Bone marrow (tissue), 2 donors: ENCODE results near the gene TMEM183A.
"Not testable (repeated sequence)": the region's sequence is repeated elsewhere in the genome, so short reads cannot be mapped to it uniquely, and the experiment has no call there.

ENCODE experiments used
- DNase-seq, 2 donors: peaks; one replicate each; lab custom pipeline; 2025; lab: John Stamatoyannopoulos, UW

TMEM183A gene

DNA sequence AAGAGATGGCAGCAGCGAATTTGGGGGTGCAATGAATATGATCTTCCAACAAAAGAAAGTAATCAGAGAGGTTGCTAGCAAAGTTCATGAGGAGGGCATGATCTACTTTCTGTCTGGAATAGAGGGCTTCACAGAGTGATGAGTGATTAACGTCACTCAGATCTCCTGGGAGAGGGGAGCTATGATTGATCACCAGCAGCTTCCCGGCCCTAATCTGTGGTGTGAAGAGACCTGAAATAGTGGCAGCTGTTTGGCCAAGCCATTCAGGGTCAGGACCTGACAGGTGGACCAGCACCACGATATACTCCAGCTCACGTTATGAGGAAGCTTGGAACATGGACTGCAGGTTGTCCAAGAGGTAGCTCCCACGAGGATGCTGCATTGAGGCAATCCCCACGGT is 19.9 kb upstream of the TMEM183A start:
- DNase-seq = no peak

- no peak for DNase-seq
Observed at GRCh38 chr1:202987922-202988583, 19.1 kb upstream of the TMEM183A start.

DNA sequence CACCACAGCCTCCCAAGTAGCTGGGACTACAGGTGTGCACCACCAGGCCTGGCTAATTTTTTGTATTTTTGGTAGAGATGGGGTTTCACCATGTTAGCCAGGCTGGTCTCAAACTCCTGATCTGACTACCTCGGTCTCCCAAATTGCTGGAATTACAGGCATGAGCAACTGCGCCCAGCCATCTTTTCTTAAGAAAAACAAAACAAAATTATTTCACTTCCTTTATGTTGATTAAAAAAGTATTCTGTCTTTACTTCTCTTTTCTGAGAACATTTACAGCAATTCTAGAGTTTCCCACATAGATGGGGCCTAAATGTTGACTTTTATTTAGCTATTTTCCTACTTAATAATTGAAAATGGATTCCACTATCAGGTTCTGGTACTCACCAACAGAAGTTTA is 17.3 kb upstream of the TMEM183A start:
- DNase-seq = no peak

- no peak for DNase-seq
Observed at GRCh38 chr1:202991112-202991511, 16.1 kb upstream of the TMEM183A start.

DNA sequence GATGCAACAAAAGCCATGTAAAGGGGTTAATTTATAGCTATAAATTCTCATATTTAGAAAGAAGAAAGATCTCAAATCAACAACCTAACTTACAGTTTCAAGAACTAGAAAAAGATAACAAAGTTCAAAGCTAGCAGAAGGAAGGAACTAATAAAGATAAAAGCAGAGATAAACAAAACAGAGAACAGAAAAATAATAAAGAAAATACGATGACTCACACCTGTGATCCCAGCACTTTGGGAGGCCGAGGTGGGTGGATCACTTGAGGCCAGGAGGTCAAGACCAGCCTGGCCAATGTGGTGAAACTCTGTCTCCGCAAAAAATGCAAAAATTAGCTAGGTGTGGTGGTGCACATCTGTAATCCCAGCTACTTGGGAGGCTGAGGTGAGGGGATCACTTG is 12.4 kb upstream of the TMEM183A start:
- no peak for DNase-seq

- DNase-seq = peak in 1 of 2 donors; percentile 75
Observed at GRCh38 chr1:202998836-202999750, 8.1 kb upstream of the TMEM183A start.

GRCh38 chr1:203000217-203000944 is 6.8 kb upstream of the TMEM183A start:
- no peak for DNase-seq

GRCh38 chr1:203001986-203002385 is 5.2 kb upstream of the TMEM183A start:
- no peak for DNase-seq

DNA sequence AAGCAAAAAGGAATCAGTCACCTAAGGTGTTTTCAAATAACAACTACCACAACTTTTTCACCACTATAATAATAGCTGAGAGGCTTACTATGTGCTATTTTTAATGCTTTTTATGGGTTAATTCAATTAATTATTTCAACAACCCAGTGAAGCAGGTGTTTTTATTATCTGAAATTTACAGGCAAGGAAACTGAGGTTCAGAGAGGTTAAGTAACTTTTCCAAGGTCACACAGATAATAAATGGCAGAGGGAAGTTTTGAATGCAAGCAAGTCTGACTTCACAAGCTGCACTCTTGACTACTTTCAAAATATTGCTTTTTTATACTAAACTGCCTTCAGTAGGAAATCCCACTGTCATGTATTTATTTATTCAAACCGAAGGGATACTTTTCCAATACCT is 4.2 kb upstream of the TMEM183A start:
- DNase-seq = no peak

GRCh38 chr1:203005395-203006142 is 1.6 kb upstream of the TMEM183A start:
- DNase-seq = not testable (repeated sequence)

- no peak for DNase-seq
Observed at GRCh38 chr1:203009185-203009584, 2.0 kb downstream of the TMEM183A start.

DNA sequence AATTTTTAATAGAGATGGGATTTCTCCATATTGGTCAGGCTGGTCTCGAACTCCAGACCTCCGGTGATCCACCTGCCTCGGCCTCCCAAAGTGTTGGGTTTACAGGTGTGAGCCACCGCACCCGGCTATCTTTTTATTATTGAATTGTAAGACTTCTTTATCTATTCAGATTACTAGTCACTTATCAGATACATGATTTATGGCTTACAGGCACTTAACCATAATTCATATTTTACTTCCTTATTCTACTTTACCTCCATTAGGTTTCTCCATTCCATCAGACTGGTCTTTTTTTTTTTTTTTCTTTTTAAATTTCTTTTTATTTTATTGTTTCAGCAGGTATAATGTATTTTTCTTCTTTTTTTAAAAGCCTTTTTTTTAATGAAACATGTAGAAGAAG is 4.4 kb downstream of the TMEM183A start:
- DNase-seq = no peak

DNA sequence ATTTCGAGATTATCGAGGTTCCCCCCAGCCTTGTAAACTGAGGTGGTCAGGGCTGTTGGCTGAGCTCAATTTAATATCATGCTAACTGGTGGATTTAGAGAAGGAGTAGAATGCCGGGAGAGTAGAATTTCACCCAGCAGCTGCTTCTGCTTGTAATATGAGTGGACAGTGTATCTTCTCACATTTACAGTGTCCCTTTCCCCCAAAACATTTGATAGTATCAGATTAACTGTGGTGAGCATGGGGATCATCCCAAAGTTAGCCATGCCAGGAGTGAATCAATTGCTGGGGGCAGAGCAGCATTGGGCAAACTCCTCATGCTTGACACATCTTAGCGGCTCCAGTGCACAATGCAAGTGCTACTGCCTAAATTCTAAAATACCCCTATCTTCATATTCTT is 9.9 kb downstream of the TMEM183A start:
- no peak for DNase-seq

- no peak for DNase-seq
Observed at GRCh38 chr1:203017692-203018091, 10.5 kb downstream of the TMEM183A start.

DNA sequence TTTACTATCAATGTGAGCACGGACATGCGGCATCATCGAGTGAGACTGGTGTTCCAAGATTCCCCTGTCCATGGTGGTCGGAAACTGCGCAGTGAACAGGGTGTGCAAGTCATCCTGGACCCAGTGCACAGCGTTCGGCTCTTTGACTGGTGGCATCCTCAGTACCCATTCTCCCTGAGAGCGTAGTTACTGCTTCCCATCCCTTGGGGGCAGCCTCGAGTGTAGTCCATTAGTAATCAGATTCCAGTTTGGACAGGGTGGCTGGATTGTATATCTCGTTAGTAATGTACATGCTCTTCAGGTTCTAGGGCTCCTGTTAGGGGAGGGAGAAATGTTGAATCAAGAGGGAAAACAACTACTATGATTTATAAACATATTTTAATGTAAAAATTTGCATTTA is 15.7 kb downstream of the TMEM183A start:
- not testable (repeated sequence) for DNase-seq

GRCh38 chr1:203025686-203026030 is 18.5 kb downstream of the TMEM183A start:
- DNase-seq = no peak

GRCh38 chr1:203026031-203026665 is 19.0 kb downstream of the TMEM183A start, which contains the start of gene PPFIA4:
TSS of gene PPFIA4 (plus strand) at chr1:203026491. CDS start at chr1:203039009, 12,518 bp downstream.
- DNase-seq = peak; percentile 40 to 51

GRCh38 chr1:203026666-203027663 is 19.8 kb downstream of the TMEM183A start:
- no peak for DNase-seq

DNA sequence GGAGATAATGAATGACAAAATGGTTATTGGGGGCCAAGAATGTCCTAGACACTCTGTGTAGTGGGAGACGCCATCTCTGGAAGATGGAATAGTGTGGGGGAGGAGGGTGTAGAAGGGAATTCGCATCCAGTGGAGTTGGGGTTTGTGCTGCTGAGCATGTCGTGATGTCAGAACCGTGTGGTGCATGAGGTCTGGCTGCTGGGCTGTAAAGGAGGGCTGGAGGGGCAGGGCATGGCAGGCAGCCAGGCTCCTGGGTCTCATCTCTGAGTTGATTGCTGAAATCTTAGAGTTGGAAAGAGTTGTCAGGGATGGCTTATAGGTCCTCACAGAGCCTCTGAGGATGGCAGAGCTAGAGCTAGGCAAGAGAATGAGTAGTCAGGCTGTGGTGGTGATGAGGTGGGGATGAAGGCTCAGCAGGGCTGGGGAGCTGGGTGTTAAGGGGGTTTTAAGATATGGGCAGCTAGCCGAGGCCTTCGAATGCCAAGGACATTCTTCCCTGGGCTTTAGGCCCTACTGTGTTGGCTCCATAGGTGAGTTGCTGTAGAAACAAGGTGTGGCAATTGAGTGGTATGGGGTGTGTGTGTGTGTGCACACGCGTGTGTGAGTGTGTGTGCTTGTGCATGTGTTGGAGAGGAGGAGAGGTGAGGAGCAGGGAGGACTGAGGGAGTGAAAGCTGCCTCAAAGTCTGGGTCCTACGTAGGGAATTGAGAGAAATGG is 21.1 kb downstream of the TMEM183A start:
- no peak for DNase-seq
